AG09319 (cell line): ENCODE measurements around the gene DCBLD1.

Source experiments
- DNase-seq: peaks from one replicate; pipeline ENCODE4 v3.0.0-alpha.2; 2010; ENCODE audit warnings: low read depth; ENCODE audit errors: extremely low read depth
- TF ChIP-seq, protein P1 (sequence below): IDR thresholded peaks from 2 replicates; pipeline ENCODE4 v1.5.1; 2011; ENCODE audit warnings: low read depth, mild to moderate bottlenecking, inconsistent platforms, low read length, moderate library complexity

DCBLD1 gene

DNA sequence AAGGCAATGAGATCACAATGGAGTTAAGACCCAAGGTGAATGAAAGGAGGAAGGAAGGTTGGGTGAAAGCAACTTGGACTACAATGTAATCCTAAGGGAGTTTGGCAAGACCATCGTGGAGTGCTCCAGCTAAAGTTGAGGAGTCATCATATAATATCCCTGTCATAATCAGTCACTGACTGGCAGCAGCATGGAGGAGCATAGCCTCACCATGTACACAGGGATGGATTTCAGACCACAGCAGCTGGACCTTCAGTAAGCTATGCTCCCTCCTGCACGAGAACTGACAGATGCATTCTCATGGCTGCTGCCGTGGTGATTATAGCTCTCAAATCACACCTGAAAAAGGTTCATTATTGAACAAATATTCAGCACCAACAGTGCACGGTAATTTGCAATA, 76.8 kb downstream of the DCBLD1 start:
- TF ChIP-seq, protein P1, sequence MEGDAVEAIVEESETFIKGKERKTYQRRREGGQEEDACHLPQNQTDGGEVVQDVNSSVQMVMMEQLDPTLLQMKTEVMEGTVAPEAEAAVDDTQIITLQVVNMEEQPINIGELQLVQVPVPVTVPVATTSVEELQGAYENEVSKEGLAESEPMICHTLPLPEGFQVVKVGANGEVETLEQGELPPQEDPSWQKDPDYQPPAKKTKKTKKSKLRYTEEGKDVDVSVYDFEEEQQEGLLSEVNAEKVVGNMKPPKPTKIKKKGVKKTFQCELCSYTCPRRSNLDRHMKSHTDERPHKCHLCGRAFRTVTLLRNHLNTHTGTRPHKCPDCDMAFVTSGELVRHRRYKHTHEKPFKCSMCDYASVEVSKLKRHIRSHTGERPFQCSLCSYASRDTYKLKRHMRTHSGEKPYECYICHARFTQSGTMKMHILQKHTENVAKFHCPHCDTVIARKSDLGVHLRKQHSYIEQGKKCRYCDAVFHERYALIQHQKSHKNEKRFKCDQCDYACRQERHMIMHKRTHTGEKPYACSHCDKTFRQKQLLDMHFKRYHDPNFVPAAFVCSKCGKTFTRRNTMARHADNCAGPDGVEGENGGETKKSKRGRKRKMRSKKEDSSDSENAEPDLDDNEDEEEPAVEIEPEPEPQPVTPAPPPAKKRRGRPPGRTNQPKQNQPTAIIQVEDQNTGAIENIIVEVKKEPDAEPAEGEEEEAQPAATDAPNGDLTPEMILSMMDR = no peak
- no peak for DNase-seq

DNA sequence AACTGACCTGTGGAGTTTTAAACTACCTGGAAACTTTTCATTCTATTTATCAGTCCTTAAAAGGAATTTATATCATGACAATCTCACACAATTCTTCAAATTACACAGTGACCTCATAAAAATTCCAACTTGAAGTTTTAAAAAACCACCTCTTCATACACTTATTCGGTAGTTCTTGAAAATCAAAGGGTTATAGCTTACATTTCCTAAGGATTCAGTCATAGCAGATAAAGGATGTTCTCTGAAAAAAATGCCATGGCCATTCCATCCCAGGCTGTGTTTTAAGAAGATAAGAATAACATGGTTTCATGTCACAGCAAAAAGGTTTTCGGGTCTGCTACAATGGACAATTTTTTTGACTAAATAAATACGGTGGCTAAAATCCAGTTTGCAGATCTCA, 78.7 kb downstream of the DCBLD1 start:
- TF ChIP-seq, protein P1 = no peak
- no peak for DNase-seq

DNA sequence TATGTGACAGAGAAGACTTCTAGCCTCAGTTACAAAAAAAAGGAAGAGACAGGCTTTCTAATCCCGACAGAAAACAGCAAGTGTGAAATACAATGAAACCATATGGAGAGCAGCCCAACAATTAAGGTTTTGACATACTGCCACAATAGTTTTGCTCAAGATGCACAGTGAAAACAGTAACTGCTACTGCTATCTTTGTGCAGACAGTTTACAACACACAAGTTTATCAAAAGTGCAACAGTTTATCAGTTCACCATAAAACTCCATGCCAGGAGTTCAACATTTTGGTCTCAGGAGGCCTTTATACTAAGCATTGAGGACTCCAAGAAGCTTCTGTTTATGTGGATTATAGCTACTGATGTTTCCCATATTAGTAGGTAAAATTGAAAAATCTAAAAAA, 82.2 kb downstream of the DCBLD1 start:
- TF ChIP-seq, protein P1 = no peak
- DNase-seq = no peak

DNA sequence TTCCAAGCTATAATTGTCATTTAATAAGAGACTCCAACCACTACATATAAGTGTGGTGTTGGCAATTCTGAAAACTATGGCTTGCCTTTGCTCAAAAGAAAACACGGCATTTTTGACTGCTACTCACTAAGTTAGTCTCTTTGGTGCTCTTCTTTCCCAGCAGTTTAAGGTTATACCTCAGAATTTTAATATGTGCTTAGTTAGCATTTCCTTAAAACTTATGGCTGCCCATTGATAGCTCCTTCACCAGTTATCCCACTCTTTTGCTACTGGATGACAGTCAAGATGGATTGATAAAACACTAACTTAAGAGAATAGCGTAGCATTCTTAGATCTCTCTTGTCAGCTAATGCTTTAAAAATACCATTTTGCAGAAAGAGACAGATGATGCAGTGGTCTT, 85.8 kb downstream of the DCBLD1 start:
- TF ChIP-seq, protein P1 = no peak
- DNase-seq = no peak

DNA sequence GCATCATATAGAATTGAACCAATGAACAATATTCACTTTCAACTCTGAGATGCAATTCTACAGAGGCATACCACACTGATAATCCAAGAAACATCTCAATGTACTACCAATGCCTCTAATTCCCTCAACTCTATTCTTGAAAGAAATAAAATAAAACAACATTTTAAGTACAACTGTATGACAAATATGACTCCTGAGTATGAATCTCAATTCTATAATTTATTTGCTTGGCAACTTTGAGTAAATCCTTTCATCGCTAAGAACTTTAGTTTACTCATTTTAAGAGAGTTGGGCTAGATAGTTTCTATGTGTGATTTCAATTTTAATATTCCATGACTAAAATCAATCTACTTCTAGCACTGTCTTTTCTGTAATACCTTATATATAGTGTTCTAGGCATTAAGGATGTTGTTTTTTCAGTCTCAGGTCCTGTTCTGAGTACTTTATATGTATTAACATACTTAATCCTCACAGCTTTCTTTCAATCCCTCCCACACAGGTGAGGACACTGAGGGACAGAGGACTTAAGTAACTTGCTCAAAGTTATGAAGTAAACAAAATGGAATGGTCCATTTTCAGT, 86.4 kb downstream of the DCBLD1 start:
- DNase-seq = no peak
- TF ChIP-seq, protein P1 = no peak

DNA sequence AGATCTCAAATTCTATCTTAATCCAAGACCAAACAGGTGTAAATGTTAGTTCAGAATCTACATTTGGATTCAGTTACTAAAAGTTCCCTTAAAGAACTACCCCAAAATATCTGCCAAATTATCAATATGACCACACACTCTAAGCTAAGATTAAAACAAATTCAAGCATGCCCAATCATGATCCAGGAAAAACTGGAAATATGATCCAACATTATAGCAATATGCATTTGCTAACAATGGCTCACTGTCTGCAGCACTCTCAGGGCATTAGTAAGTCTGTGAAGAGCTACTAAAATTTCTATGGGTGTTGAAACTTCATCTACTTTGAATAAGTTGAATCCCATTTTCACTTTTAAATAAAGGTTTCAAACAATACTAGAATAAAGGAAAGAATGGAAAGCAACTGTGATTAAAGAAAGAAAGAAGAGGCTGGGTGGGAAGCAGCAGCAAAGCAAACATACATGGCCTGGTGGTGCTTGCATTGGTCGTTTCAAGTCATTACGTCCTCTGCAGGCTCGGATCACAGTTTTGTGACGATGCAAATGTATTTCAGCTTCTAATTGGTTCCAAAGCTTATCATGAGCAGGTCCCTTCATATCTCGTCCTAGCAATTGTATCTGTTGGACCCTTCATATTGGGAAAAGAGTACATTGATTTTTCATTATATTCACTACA, 90.7 kb downstream of the DCBLD1 start:
- TF ChIP-seq, protein P1 = no peak
- DNase-seq = no peak

DNA sequence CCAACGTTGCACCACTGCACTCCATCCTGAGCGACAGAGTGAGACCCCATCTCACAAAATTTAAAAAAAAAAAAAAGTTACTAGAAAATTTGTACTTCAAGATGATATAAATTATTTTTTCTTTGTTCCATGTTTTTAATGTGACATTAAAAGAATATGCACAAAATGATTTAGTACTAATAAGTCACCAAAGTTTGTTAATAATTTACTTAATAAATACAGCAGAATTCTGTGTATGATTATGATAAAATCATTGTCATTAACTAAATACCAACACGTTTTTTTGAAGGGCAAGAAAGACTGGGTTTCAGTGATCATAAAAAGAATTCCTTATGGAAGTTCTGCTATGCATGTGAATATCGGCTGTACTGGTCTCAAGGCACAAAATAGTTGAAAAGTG, 91.7 kb downstream of the DCBLD1 start:
- no peak for DNase-seq
- TF ChIP-seq, protein P1 = no peak
